ENCODE results near the gene MTAP. TPM values are rescaled to one million over a fixed set of nuclear protein-coding genes. Genes with fewer than 3 reads are reported as not detected.

Gene MTAP
- total RNA-seq, 1 experiment from 2014 or later: 139 TPM

DNA sequence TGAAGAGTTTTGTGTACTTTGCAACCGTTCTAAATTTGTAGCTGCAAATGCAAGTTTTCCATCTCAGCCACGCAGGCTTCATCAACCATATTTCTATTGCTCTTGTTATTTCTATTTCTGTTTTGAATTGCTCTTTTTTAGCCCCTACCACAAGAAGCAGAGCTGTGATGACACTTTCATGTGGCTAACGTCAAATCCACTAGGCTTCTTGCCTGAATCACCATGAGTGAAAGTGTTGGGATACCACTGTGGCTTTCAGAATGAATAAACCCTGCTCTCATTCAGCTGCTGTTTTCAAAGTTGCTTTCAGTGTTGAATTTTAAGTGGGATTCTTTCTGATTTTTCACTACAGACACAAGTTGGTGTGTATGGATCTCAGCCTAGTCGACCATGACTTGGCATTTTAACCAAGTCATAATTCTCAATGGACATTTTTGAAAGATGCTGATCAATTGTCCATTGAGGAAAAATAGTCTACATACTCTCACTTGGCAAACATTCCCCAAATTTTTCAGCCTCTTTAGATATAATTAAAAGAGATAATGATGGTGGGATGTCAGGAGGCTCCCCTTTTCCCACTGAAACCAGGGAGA is 41.0 kb upstream of the MTAP start:
- Mint-ChIP-seq H3K27me3 (ENCODE audit: unreplicated experiment) (no peaks in the 10 kb centered on the region), H3K4me3 (ENCODE audit: low read depth, unreplicated experiment) (no peak overlapping the region), H3K4me1 (ENCODE audit: low read depth, unreplicated experiment) (peaks cover 16% of the 10 kb centered on the region), H3K9me3 (ENCODE audit: low read depth, unreplicated experiment) (peaks cover 2% of the 10 kb centered on the region), H3K36me3 (ENCODE audit: insufficient read depth, unreplicated experiment) (no peaks in the 10 kb centered on the region), H3K27ac (ENCODE audit: unreplicated experiment) (no peak overlapping the region)
- intact Hi-C loops (cut with micrococcal nuclease; ENCODE audit: unreplicated experiment): no loop called here
- CTCF ChIA-PET: no interaction called here
- DNase-seq: no peak
- BruUV-seq (replicated peaks): no TSS peak
- TF ChIP-seq, protein P1, sequence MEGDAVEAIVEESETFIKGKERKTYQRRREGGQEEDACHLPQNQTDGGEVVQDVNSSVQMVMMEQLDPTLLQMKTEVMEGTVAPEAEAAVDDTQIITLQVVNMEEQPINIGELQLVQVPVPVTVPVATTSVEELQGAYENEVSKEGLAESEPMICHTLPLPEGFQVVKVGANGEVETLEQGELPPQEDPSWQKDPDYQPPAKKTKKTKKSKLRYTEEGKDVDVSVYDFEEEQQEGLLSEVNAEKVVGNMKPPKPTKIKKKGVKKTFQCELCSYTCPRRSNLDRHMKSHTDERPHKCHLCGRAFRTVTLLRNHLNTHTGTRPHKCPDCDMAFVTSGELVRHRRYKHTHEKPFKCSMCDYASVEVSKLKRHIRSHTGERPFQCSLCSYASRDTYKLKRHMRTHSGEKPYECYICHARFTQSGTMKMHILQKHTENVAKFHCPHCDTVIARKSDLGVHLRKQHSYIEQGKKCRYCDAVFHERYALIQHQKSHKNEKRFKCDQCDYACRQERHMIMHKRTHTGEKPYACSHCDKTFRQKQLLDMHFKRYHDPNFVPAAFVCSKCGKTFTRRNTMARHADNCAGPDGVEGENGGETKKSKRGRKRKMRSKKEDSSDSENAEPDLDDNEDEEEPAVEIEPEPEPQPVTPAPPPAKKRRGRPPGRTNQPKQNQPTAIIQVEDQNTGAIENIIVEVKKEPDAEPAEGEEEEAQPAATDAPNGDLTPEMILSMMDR (IDR thresholded peaks at IDR 0.05; ENCODE audit: unreplicated experiment): no peak

- no peaks in the 10 kb centered on the region for H3K36me3 Mint-ChIP-seq (ENCODE audit: insufficient read depth, unreplicated experiment)
- CTCF ChIA-PET: no interaction called here
- no peak for DNase-seq
- intact Hi-C loops (cut with micrococcal nuclease; ENCODE audit: unreplicated experiment): no loop called here
- TF ChIP-seq, protein P1 (IDR thresholded peaks at IDR 0.05; ENCODE audit: unreplicated experiment): no peak
- no peak overlapping the region for H3K4me3 Mint-ChIP-seq (ENCODE audit: low read depth, unreplicated experiment)
- no peak overlapping the region for H3K27ac Mint-ChIP-seq (ENCODE audit: unreplicated experiment)
- no peaks in the 10 kb centered on the region for H3K27me3 Mint-ChIP-seq (ENCODE audit: unreplicated experiment)
- no TSS peak for BruUV-seq (replicated peaks)
- peaks cover 16% of the 10 kb centered on the region for H3K4me1 Mint-ChIP-seq (ENCODE audit: low read depth, unreplicated experiment)
- peaks cover 2% of the 10 kb centered on the region for H3K9me3 Mint-ChIP-seq (ENCODE audit: low read depth, unreplicated experiment)
Measured at GRCh38 chr9:21762064-21762463, 40.4 kb upstream of the MTAP start.

- Mint-ChIP-seq H3K4me3 (ENCODE audit: low read depth, unreplicated experiment) (no peak overlapping the region), H3K9me3 (ENCODE audit: low read depth, unreplicated experiment) (peaks cover 2% of the 10 kb centered on the region), H3K27ac (ENCODE audit: unreplicated experiment) (no peak overlapping the region), H3K36me3 (ENCODE audit: insufficient read depth, unreplicated experiment) (no peaks in the 10 kb centered on the region), H3K4me1 (ENCODE audit: low read depth, unreplicated experiment) (peaks cover 16% of the 10 kb centered on the region), H3K27me3 (ENCODE audit: unreplicated experiment) (no peaks in the 10 kb centered on the region)
- no TSS peak for BruUV-seq (replicated peaks)
- intact Hi-C loops (cut with micrococcal nuclease; ENCODE audit: unreplicated experiment): no loop called here
- TF ChIP-seq, protein P1 (IDR thresholded peaks at IDR 0.05; ENCODE audit: unreplicated experiment): no peak
- CTCF ChIA-PET: no interaction called here
- no peak for DNase-seq
Measured at GRCh38 chr9:21764846-21765245, 37.6 kb upstream of the MTAP start.

- Mint-ChIP-seq H3K27me3 (ENCODE audit: unreplicated experiment) (no peaks in the 10 kb centered on the region), H3K4me1 (ENCODE audit: low read depth, unreplicated experiment) (peaks cover 28% of the 10 kb centered on the region), H3K4me3 (ENCODE audit: low read depth, unreplicated experiment) (no peak overlapping the region), H3K9me3 (ENCODE audit: low read depth, unreplicated experiment) (peaks cover 2% of the 10 kb centered on the region), H3K27ac (ENCODE audit: unreplicated experiment) (no peak overlapping the region), H3K36me3 (ENCODE audit: insufficient read depth, unreplicated experiment) (no peaks in the 10 kb centered on the region)
- intact Hi-C loops (cut with micrococcal nuclease; ENCODE audit: unreplicated experiment): no loop called here
- no peak for DNase-seq
- no TSS peak for BruUV-seq (replicated peaks)
- TF ChIP-seq, protein P1 (IDR thresholded peaks at IDR 0.05; ENCODE audit: unreplicated experiment): no peak
- CTCF ChIA-PET: no interaction called here
Measured at GRCh38 chr9:21766096-21766495, 36.3 kb upstream of the MTAP start.
